Tibial nerve (tissue), 4 donors: ENCODE results near the gene KCTD7. TPM values are rescaled to one million over a fixed set of nuclear protein-coding genes. Genes with fewer than 3 reads are reported as not detected.
A peak's percentile ranks its signal among the peaks of the same experiment; 100 is the strongest.
"Not testable (repeated sequence)": the region's sequence is repeated elsewhere in the genome, so short reads cannot be mapped to it uniquely, and the experiment has no call there.

Experiments used
- DNase-seq, 2 donors: peaks; one replicate each; pipeline ENCODE4 v3.0.0-alpha.2; 2019; ENCODE audit warnings: low spot score in 2 of 2
- H3K27ac ChIP-seq, 4 donors: fragments of 200-600 bp; sonication (generic) in 3 of 4; one replicate each; pipeline ENCODE4 v1.5.1; 2017 to 2019; ENCODE audit warnings: mild to moderate bottlenecking in 1 of 4
- H3K27me3 ChIP-seq, 2 donors: fragments of 200-600 bp; sonication (generic) in 1 of 2; one replicate each; pipeline versions ENCODE4 v1.5.1 to v1.6.0; 2017 to 2019
- H3K36me3 ChIP-seq, 3 donors: fragments of 200-600 bp; sonication (generic); one replicate each; pipeline ENCODE4 v1.5.1; 2018 to 2019
- H3K4me1 ChIP-seq, 4 donors: fragments of 200-600 bp; sonication (generic) in 3 of 4; one replicate each; pipeline ENCODE4 v1.5.1; 2017 to 2019
- H3K4me3 ChIP-seq, 4 donors: fragments of 200-600 bp; sonication (generic) in 3 of 4; one replicate each; pipeline ENCODE4 v1.5.1; 2017 to 2019; ENCODE audit warnings: mild to moderate bottlenecking in 1 of 4, moderate library complexity in 1 of 4
- H3K9me3 ChIP-seq, 4 donors: fragments of 200-600 bp; sonication (generic) in 3 of 4; one replicate each; pipeline ENCODE4 v1.5.1; 2017 to 2019
- EP300 ChIP-seq, 2 donors: sonication (generic); formaldehyde crosslinking; IDR thresholded peaks; one replicate each; pipeline ENCODE4 v1.6.1; 2017; ENCODE audit warnings: antibody characterized with exemption in 2 of 2, mild to moderate bottlenecking in 1 of 2
- POLR2A ChIP-seq, 2 donors: fragments of 450-650 bp; IDR thresholded peaks; one replicate each; pipeline ENCODE4 v1.6.1; 2017; ENCODE audit warnings: antibody characterized with exemption in 2 of 2, mild to moderate bottlenecking in 2 of 2, moderate library complexity in 2 of 2
- WGBS, 2 donors: methylation state at CpG; one replicate each; pipeline ENCODE4 v1.1.5; 2018; 5-methylcytosine and 5-hydroxymethylcytosine counted together
- total RNA-seq, 4 donors: library from RNA; depleted of rRNA; stranded (reverse); fragments of >200 nt; gene quantifications; one replicate each; pipeline ENCODE4 v1.1.0, GENCODE V29; 2016
- TF ChIP-seq, protein P1 (sequence below), 5 experiments: fragments of 200-600 bp in 3 of 5; fragments of 450-650 bp in 2 of 5; sonication (generic) in 3 of 5; IDR thresholded peaks; one replicate each; pipeline ENCODE4 v1.5.1; 2016 to 2019; ENCODE audit warnings: antibody characterized with exemption in 5 of 5, mild to moderate bottlenecking in 3 of 5, moderate library complexity in 2 of 5

KCTD7 gene
- total RNA-seq, 4 donors from 2014 or later: 15.9 to 28.8 (median 22.1) TPM

DNA sequence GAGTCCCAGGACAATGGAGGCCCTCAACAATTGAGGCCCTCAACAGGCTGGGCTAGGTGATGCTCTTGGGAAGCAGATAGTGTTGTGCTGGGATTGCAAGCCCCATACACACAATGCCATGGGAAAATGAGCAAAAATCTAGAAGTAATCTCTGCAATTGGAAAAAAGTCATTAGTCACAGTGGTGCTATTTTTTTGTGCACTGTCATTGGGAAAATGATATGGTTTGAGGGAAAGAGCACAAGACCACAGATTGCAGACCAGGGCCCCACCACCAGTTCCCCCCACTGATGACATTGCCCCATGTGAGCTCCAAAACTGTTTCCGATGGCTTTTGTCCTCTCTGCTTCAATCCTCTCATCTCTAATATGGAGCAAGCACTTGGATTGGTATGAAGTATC, 1.9 kb downstream of the KCTD7 start:
- peaks cover 0 to 33% (median 11%) of the 10 kb centered on the region in 4 donors for H3K4me1 ChIP-seq
- WGBS, 2 donors: 80 to 94% methylated on average over 1 of the region's 1 CpG

DNA sequence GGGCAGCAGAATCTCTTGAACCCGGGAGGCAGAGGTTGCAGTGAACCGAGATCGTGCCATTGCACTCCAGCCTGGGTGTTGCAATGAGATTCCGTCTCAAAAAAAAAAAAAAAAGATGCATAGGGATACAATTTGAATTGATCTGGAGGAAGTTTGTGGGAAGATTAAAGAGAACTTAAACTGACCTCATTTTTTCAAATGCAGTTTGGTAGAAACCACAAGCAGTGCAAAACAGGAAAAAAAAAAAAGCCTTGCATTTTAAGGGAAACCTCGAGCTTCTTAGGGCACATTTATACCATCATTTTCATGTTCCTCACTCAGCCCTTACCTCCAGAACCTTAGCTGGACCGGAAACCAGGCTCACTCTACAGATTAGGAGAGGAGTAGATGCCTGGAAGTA, 2.8 kb downstream of the KCTD7 start:
- Histone ChIP-seq H3K36me3 (peaks cover 0 to 25% (median 4%) of the 10 kb centered on the region in 3 donors), H3K27ac (peak overlapping the region in 1 of 4 donors; percentile 27), H3K4me1 (peaks cover 0 to 33% (median 11%) of the 10 kb centered on the region in 4 donors), H3K4me3 (no peak overlapping the region), H3K27me3 (no peaks in the 10 kb centered on the region), H3K9me3 (no peaks in the 10 kb centered on the region)
- TF ChIP-seq, protein P1, sequence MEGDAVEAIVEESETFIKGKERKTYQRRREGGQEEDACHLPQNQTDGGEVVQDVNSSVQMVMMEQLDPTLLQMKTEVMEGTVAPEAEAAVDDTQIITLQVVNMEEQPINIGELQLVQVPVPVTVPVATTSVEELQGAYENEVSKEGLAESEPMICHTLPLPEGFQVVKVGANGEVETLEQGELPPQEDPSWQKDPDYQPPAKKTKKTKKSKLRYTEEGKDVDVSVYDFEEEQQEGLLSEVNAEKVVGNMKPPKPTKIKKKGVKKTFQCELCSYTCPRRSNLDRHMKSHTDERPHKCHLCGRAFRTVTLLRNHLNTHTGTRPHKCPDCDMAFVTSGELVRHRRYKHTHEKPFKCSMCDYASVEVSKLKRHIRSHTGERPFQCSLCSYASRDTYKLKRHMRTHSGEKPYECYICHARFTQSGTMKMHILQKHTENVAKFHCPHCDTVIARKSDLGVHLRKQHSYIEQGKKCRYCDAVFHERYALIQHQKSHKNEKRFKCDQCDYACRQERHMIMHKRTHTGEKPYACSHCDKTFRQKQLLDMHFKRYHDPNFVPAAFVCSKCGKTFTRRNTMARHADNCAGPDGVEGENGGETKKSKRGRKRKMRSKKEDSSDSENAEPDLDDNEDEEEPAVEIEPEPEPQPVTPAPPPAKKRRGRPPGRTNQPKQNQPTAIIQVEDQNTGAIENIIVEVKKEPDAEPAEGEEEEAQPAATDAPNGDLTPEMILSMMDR (IDR thresholded peaks at IDR 0.05): no peak
- TF ChIP-seq EP300 (IDR thresholded peaks at IDR 0.05) (no peak), POLR2A (IDR thresholded peaks at IDR 0.05) (no peak)
- 70 to 80% methylated on average over 6 of the region's 6 CpGs for WGBS, 2 donors
- no peak for DNase-seq

More for the DNA sequence above, 1.9 kb downstream of the KCTD7 start:
- TF ChIP-seq POLR2A (IDR thresholded peaks at IDR 0.05): no peak
- no peak for TF ChIP-seq EP300 (IDR thresholded peaks at IDR 0.05)
- TF ChIP-seq, protein P1 (IDR thresholded peaks at IDR 0.05): no peak
- peak overlapping the region in 1 of 4 donors; percentile 99 for H3K27ac ChIP-seq
- H3K36me3 ChIP-seq: peaks cover 0 to 20% (median 4%) of the 10 kb centered on the region in 3 donors
- DNase-seq: no peak
- no peaks in the 10 kb centered on the region for H3K27me3 ChIP-seq
- H3K9me3 ChIP-seq: no peaks in the 10 kb centered on the region
- no peak overlapping the region for H3K4me3 ChIP-seq

DNA sequence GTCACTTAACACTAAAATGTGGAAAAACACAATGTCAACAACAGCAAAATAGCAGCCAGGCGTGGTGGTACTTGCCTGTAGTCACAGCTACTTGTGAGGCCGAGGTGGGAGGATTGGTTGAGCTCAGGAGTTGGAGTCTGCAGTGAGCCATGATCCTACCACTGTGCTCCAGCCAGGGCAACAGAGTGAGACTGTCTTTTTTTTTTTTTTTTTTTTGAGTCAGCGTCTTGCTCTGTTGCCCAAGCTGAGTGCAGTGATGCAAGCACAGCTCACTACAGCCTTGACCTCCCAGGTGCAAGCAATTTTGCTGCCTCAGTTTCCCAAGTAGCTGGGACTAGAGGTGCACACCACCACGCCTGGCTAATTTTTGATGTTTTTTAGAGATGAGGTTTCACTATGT, 6.1 kb downstream of the KCTD7 start:
- Histone ChIP-seq H3K36me3 (peaks cover 0 to 59% (median 17%) of the 10 kb centered on the region in 3 donors), H3K9me3 (no peaks in the 10 kb centered on the region), H3K4me1 (peaks cover 0 to 22% (median 7%) of the 10 kb centered on the region in 4 donors), H3K27ac (peak overlapping the region in 1 of 4 donors; percentile 34), H3K4me3 (no peak overlapping the region), H3K27me3 (no peaks in the 10 kb centered on the region)
- TF ChIP-seq POLR2A (IDR thresholded peaks at IDR 0.05) (no peak), EP300 (IDR thresholded peaks at IDR 0.05) (no peak)
- TF ChIP-seq, protein P1 (IDR thresholded peaks at IDR 0.05): no peak
- no peak for DNase-seq
- WGBS, 2 donors: 88 to 89% methylated on average over 4 of the region's 4 CpGs

DNA sequence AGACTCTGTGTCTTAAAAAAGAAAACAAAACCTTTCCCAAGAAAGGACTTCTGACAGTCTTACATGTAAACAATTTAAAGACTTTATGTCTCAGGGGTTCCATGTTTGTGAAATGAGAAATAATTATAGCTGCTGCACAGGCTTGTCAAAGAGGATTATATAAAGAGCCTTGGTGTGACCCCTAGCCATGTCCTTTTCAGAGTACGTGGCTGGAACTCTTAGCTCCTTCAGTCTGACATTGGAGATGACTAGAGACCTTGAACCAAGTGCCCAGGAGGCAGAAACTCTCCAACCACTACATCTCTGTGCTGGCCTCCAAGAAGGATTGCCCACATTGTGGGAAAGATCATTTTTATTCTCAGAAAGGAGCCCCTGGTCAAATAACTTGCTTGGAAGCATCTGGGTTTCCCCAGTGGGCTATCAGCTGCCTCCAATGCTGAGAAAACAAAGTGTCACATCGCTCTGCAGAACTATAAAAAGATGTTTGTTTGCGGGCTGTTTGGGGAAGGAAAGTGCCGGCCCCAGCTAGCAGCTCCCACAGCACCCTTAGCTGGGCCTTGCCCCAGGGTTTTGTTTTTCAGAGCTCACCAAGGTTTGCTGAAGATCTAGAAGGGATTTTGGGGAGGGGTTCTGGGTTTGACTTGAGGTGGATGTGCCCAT, 6.8 kb downstream of the KCTD7 start:
- not testable (repeated sequence) for H3K27me3 ChIP-seq, H3K4me3 ChIP-seq, DNase-seq, H3K9me3 ChIP-seq
- WGBS, 2 donors: 66% methylated on average over 4 of the region's 4 CpGs; no CpG with 5 or more reads in 1 of the 2 donors
- peaks cover 0 to 65% (median 17%) of the 10 kb centered on the region in 3 donors for H3K36me3 ChIP-seq
- H3K27ac ChIP-seq: peak overlapping the region in 1 of 4 donors; percentile 34
- H3K4me1 ChIP-seq: peaks cover 0 to 22% (median 4%) of the 10 kb centered on the region in 4 donors

DNA sequence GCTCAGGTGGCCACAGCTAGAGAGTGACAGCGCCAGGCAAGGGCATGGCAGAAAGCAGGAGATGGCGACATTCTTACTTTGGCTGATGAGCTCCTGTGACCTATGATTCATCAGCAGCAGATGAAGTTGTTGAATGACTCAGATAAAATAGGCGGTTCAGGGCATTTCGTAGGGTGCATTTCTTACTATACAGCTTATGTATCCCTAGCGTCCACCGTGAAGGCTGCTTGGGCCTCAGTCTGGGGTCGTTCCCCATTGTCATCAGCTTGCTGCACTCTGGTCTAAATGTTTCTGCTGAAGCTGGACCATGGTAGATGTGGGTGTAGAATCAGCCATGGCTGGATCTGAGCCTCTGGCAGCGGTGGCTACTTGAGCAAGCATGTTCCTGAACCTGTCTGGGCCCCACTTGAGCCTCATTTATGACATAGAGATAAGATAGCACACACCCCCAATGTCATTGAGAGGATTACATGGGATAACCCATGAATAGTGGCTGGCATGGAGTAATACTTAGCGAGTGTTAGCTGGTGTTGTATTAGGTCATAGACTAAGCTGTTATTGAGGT, 7.4 kb downstream of the KCTD7 start:
- not testable (repeated sequence) for DNase-seq, H3K27me3 ChIP-seq, H3K4me3 ChIP-seq, H3K9me3 ChIP-seq
- H3K4me1 ChIP-seq: peaks cover 0 to 21% (median under 1%) of the 10 kb centered on the region in 4 donors
- 70 to 86% methylated on average over 5 to 8 of the region's 9 CpGs for WGBS, 2 donors
- peaks cover 0 to 71% (median 17%) of the 10 kb centered on the region in 3 donors for H3K36me3 ChIP-seq
- H3K27ac ChIP-seq: peak overlapping the region in 1 of 4 donors; percentile 43
